BLaER1 (cell line): ENCODE results near the gene ZEB2.

ENCODE experiments used
- H3K27ac ChIP-seq: shearing (Covaris generic); formaldehyde crosslinking; 2 replicates; pipeline ENCODE4 v1.8.1; 2022
- H3K27me3 ChIP-seq: shearing (Covaris generic); formaldehyde crosslinking; 2 replicates; pipeline ENCODE4 v1.8.1; 2022
- H3K36me3 ChIP-seq: shearing (Covaris generic); formaldehyde crosslinking; 2 replicates; pipeline ENCODE4 v1.8.1; 2022
- H3K4me1 ChIP-seq: shearing (Covaris generic); formaldehyde crosslinking; 2 replicates; pipeline ENCODE4 v1.8.1; 2022
- H3K4me2 ChIP-seq: shearing (Covaris generic); formaldehyde crosslinking; 2 replicates; pipeline ENCODE4 v1.8.1; 2022
- H3K4me3 ChIP-seq: shearing (Covaris generic); formaldehyde crosslinking; 2 replicates; pipeline ENCODE4 v1.8.1; 2022
- H3K9ac ChIP-seq: shearing (Covaris generic); formaldehyde crosslinking; 2 replicates; pipeline ENCODE4 v1.8.1; 2022
- H3K9me3 ChIP-seq: shearing (Covaris generic); formaldehyde crosslinking; 2 replicates; pipeline ENCODE4 v1.8.1; 2022
- H4K20me1 ChIP-seq: shearing (Covaris generic); formaldehyde crosslinking; 2 replicates; pipeline ENCODE4 v1.8.1; 2022
- Cebpa-rat ChIP-seq: shearing (Covaris generic); IDR thresholded peaks from 2 replicates; pipeline ENCODE4 v1.8.1; 2022

Gene ZEB2

DNA sequence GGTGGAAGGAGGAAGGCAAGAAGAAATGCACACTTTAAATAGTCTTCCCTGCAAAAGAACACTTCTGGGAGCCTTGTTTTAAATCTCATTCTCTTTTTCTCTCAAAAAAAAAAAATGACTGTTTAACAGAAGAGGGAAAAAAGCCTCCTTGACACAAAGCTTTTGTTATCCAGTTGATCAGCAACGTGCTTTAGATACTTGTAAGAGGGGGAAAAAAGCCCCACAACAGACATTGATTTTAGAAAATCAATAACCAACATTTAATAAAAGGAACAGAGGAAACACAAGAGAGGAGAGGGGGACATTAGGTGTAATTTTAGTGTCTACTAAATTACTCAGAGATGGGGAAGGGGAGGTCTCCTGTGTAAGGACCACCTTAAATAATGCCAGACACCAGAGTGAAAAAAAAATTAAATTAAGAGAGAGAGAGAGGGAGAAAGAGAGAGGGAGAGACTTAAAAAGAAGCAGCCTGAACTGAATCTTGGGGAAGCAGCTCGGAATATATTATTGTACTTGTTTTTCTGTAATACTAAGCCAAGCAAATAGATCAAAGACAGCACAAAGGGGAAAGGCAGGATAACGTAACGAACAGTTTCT lies 4.7 kb downstream of the ZEB2 start:
- Histone ChIP-seq H3K9ac (peak overlapping the region; percentile 99), H3K9me3 (no peaks in the 10 kb centered on the region), H3K4me3 (peak overlapping the region; percentile 74), H3K4me1 (peaks cover 34% of the 10 kb centered on the region), H3K27ac (peak overlapping the region; percentile 99), H4K20me1 (peaks cover 49% of the 10 kb centered on the region), H3K27me3 (no peaks in the 10 kb centered on the region), H3K36me3 (peaks cover 72% of the 10 kb centered on the region), H3K4me2 (peak overlapping the region; percentile 92)
- TF ChIP-seq Cebpa-rat = no peak

DNA sequence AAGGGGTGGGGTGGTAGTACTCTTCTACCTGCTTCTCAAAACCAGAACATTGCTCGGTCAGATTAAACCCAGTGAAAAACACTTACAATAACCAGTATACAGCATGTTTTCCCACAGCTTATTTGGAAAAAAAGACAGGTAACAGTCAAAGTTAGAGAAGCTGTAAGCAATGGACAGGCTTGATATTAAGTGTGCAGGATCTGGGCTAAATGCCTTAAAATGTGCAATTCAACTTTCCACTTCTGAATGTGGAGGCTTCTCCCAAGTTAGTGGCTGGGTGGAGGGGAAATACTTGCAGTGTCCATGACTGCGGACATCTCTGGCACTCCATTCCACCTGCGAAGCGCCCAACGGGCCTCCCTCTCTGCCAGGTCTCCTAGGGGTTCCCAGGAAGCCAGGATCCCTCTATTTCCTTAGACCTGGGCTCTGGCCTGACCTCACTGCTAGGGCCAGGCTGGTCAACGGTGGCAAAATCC lies 5.3 kb downstream of the ZEB2 start:
- no peaks in the 10 kb centered on the region for H3K27me3 ChIP-seq
- peak overlapping the region; percentile 99 for H3K9ac ChIP-seq

DNA sequence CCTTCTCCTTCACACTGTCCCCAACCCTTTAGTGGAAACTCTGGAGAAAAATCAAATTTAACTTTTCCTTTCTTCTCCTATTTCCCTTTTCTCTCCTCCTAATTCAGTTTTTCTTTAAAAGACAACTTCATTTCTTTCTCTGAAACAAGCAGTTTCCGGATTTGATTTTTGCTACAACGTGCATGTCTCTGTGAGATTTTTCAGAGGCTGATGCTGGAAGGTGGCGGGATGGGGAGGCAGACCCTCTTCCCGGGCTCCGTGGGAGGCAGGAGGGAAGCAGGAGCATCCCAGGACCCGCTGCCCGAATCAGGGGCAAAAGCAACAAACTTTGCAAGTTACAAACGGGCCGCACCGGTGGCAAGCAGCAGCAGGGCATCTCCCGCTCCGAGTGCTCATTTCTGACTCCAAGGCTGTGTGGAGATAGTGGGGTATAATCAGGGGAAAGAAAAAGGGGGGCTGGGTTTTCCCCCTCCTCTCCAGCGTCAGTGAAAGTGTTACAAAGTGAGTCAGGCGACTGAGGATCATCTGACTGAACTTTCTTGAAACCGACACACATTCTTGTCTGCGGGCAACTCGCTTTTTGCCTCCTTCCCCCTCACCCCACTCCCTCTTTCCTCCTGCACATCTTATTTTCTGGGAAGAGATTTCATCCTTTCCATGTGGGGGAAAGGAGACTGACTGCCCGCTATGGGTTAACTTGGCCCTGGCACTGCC lies 6.4 kb downstream of the ZEB2 start:
- peak overlapping the region; percentile 74 for H3K4me3 ChIP-seq
- TF ChIP-seq Cebpa-rat = no peak
- peaks cover 84% of the 10 kb centered on the region for H3K36me3 ChIP-seq
- peak overlapping the region; percentile 92 for H3K4me2 ChIP-seq
- no peaks in the 10 kb centered on the region for H3K9me3 ChIP-seq
- no peaks in the 10 kb centered on the region for H3K27me3 ChIP-seq
- H3K9ac ChIP-seq = peak overlapping the region; percentile 99
- H3K4me1 ChIP-seq = peaks cover 51% of the 10 kb centered on the region
- H4K20me1 ChIP-seq = peaks cover 65% of the 10 kb centered on the region
- H3K27ac ChIP-seq = peak overlapping the region; percentile 99

More for the DNA sequence above, 5.3 kb downstream of the ZEB2 start:
- peaks cover 54% of the 10 kb centered on the region for H4K20me1 ChIP-seq
- no peaks in the 10 kb centered on the region for H3K9me3 ChIP-seq
- peaks cover 40% of the 10 kb centered on the region for H3K4me1 ChIP-seq
- no peak for TF ChIP-seq Cebpa-rat
- H3K4me2 ChIP-seq = peak overlapping the region; percentile 92
- peak overlapping the region; percentile 74 for H3K4me3 ChIP-seq
- peak overlapping the region; percentile 99 for H3K27ac ChIP-seq
- peaks cover 74% of the 10 kb centered on the region for H3K36me3 ChIP-seq

DNA sequence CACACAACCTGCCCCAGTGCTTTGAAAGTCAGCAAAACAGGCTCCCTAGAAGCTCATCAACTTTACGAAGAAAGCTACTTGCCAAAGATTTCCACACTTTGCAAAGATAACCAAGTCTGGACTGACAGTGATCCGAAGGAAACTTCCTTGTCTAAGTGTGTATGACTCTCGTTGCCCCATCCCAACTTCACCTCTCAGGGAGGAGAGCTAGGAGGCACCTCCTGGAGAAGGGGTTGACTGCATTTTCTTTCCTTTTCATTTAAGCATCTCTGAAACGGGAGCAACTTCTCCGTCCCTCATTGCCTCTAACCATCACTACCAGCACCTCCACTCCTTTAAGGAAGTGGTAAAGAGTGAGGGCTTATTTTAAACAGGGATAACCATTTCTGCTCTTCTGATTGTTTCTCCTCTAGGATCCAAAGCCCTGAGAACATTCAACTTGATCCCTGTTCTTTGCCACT lies 7.0 kb downstream of the ZEB2 start:
- peak overlapping the region; percentile 99 for H3K27ac ChIP-seq
- H3K36me3 ChIP-seq = peaks cover 86% of the 10 kb centered on the region
- peak overlapping the region; percentile 92 for H3K4me2 ChIP-seq
- no peaks in the 10 kb centered on the region for H3K27me3 ChIP-seq
- peaks cover 72% of the 10 kb centered on the region for H4K20me1 ChIP-seq
- TF ChIP-seq Cebpa-rat = no peak
- H3K4me3 ChIP-seq = peak overlapping the region; percentile 74
- H3K9ac ChIP-seq = peak overlapping the region; percentile 99
- peaks cover 57% of the 10 kb centered on the region for H3K4me1 ChIP-seq
- no peaks in the 10 kb centered on the region for H3K9me3 ChIP-seq

DNA sequence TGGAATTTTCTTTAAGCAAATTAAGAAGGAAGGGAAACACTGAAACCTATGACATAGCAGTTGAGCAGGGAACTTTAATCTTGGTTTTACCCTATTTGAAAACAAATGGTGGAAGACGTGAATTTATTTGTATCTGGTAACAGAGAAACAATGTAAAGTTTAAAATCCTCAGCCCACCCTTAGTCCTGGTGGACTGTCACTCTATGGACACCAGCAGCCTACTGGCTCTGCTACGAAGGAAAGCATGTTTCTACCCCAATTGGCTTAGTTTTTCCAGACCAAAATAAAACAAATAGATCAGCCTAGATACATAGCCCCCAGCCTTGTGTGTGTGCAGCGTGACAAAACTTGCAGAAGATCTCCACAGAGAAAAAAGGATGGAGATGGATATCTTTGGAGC lies 7.4 kb downstream of the ZEB2 start:
- H3K27me3 ChIP-seq = no peaks in the 10 kb centered on the region
- peak overlapping the region; percentile 92 for H3K4me2 ChIP-seq
- H3K27ac ChIP-seq = peak overlapping the region; percentile 99
- no peak for TF ChIP-seq Cebpa-rat
- no peaks in the 10 kb centered on the region for H3K9me3 ChIP-seq
- peaks cover 90% of the 10 kb centered on the region for H3K36me3 ChIP-seq
- peak overlapping the region; percentile 74 for H3K4me3 ChIP-seq
- peak overlapping the region; percentile 99 for H3K9ac ChIP-seq
- H4K20me1 ChIP-seq = peaks cover 76% of the 10 kb centered on the region
- peaks cover 62% of the 10 kb centered on the region for H3K4me1 ChIP-seq

DNA sequence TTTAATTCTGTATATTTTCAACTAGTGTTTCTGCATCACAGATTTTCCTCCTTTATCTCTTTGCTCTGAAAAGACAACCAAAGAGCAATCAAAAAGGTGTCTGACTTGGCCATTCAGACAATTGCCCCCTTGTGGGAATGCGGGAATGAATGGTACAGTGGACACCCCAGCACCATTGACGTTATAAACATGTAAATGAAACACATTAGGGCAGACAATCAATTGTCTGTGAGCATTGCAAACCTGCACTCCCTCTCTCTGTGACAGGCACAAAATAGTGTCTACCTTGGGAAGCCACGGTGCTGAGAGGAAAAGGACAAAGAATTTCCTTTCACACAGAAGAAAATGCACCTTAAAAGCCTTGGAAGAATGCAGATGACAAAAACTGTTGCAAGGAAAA lies 8.0 kb downstream of the ZEB2 start:
- peak overlapping the region; percentile 74 for H3K4me3 ChIP-seq
- H3K36me3 ChIP-seq = peaks cover 91% of the 10 kb centered on the region
- H3K9ac ChIP-seq = peak overlapping the region; percentile 99
- H3K4me1 ChIP-seq = peaks cover 67% of the 10 kb centered on the region
- peak overlapping the region; percentile 92 for H3K4me2 ChIP-seq
- H3K27me3 ChIP-seq = no peaks in the 10 kb centered on the region
- H3K27ac ChIP-seq = peak overlapping the region; percentile 99
- no peak for TF ChIP-seq Cebpa-rat
- no peaks in the 10 kb centered on the region for H3K9me3 ChIP-seq
- H4K20me1 ChIP-seq = peaks cover 82% of the 10 kb centered on the region

DNA sequence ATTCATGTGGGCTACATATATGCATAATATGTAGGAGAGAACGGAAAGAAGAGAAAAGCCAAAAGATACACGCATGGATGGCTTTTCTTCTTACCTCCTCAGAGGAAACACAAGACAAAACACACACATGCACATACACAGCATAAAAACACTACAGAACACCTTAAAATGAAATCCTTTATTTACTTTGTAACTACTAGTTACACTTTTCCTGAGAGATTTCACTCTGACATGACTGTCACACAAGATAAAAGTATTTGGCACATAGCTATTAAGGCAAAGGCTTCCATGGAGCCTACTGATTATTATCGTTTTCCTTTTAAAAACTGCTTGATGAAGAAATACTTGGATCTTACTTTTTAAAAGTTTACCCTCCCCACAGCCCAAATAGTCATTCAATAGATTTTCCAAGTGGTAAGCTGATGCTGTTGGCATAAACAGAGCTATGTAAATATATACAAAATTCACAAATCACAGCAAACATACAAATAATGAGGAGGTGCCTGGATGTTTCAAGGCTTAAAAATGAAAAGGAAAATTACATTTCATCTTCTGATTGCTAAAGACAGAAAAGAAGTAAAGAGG lies 8.6 kb downstream of the ZEB2 start:
- H3K4me2 ChIP-seq = peak overlapping the region; percentile 92
- H4K20me1 ChIP-seq = peaks cover 88% of the 10 kb centered on the region
- H3K4me3 ChIP-seq = peak overlapping the region; percentile 74
- peaks cover 87% of the 10 kb centered on the region for H3K36me3 ChIP-seq
- peaks cover 73% of the 10 kb centered on the region for H3K4me1 ChIP-seq
- H3K9ac ChIP-seq = peak overlapping the region; percentile 99
- no peak for TF ChIP-seq Cebpa-rat
- no peaks in the 10 kb centered on the region for H3K27me3 ChIP-seq
- H3K9me3 ChIP-seq = no peaks in the 10 kb centered on the region
- peak overlapping the region; percentile 99 for H3K27ac ChIP-seq

DNA sequence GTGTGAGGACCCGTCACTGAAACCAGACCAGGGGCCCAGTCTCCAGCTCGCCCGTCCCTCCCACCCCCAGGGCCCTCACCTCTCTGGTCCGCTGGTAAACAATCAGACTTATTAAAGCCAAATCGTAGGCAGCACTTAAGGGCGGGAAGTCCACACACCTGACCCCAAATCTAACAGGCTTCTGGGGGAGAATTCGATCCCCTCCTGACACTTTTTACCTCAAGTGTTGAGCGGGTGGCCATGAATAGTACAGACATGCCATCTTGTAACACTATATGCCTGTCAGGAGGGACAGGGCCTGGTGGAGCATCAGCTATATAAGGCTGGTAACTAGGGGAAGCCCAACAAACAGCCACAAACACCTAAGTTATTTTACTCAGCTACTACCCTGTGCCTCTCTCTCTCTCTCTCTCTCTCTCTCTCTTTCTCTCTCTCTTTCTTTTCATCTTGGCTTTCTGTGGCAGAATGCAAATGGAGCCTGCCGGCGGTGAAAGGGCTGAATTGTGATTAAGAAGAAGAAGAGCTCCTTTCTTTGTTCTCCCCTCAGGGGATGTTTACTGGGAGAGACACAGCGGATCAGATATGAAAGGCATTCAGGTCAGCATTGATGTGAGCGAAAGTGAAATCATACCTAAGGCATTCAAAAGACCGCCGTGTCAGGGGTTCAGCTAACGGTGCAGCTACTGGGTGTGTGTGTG lies 9.5 kb downstream of the ZEB2 start:
- Histone ChIP-seq H3K4me1 (peaks cover 82% of the 10 kb centered on the region), H3K27ac (peak overlapping the region; percentile 99), H3K4me3 (peak overlapping the region; percentile 74), H3K4me2 (peak overlapping the region; percentile 92), H3K9me3 (no peaks in the 10 kb centered on the region), H4K20me1 (peaks cover 96% of the 10 kb centered on the region), H3K9ac (peak overlapping the region; percentile 99), H3K36me3 (peaks cover 89% of the 10 kb centered on the region), H3K27me3 (no peaks in the 10 kb centered on the region)
- no peak for TF ChIP-seq Cebpa-rat

DNA sequence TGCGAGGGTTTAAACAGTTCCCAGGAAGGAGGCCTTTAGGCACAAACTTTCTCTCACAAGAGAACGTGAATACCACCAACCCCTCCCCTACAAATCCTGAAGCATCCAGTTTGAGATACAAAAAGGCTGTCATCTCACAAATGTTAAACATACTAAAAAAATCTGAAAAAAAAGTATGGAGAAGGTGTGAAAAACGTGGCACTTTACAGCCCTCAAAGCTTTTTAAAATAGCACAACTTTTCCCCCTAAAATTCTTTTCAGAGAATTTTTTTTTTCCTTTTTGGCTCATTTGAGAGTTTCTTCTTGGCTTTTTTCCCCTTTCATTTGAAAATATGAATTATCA lies 10.1 kb downstream of the ZEB2 start:
- Histone ChIP-seq H3K36me3 (peaks cover 88% of the 10 kb centered on the region), H3K27ac (peak overlapping the region; percentile 99), H4K20me1 (peaks cover 100% of the 10 kb centered on the region), H3K4me3 (peak overlapping the region; percentile 74), H3K27me3 (no peaks in the 10 kb centered on the region), H3K4me2 (peak overlapping the region; percentile 92), H3K9me3 (no peaks in the 10 kb centered on the region), H3K4me1 (peaks cover 88% of the 10 kb centered on the region), H3K9ac (peak overlapping the region; percentile 99)
- TF ChIP-seq Cebpa-rat = no peak
